ENCODE data around the gene PAPSS2.

GRCh38 chr10:87694011-87694794, 34.5 kb downstream of the PAPSS2 start:
- TF ChIP-seq EZH2phosphoT487 (IDR thresholded peaks at IDR 0.05; ENCODE audit: low read depth, severe bottlenecking, unreplicated experiment), result no peak
- TF ChIP-seq, protein P1, sequence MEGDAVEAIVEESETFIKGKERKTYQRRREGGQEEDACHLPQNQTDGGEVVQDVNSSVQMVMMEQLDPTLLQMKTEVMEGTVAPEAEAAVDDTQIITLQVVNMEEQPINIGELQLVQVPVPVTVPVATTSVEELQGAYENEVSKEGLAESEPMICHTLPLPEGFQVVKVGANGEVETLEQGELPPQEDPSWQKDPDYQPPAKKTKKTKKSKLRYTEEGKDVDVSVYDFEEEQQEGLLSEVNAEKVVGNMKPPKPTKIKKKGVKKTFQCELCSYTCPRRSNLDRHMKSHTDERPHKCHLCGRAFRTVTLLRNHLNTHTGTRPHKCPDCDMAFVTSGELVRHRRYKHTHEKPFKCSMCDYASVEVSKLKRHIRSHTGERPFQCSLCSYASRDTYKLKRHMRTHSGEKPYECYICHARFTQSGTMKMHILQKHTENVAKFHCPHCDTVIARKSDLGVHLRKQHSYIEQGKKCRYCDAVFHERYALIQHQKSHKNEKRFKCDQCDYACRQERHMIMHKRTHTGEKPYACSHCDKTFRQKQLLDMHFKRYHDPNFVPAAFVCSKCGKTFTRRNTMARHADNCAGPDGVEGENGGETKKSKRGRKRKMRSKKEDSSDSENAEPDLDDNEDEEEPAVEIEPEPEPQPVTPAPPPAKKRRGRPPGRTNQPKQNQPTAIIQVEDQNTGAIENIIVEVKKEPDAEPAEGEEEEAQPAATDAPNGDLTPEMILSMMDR (IDR thresholded peaks at IDR 0.05; ENCODE audit: poor library complexity), result no peak
